ENCODE data around the gene TRIM46. TPM values are rescaled to one million over a fixed set of nuclear protein-coding genes. Genes with fewer than 3 reads are reported as not detected.

Gene TRIM46, protein sequence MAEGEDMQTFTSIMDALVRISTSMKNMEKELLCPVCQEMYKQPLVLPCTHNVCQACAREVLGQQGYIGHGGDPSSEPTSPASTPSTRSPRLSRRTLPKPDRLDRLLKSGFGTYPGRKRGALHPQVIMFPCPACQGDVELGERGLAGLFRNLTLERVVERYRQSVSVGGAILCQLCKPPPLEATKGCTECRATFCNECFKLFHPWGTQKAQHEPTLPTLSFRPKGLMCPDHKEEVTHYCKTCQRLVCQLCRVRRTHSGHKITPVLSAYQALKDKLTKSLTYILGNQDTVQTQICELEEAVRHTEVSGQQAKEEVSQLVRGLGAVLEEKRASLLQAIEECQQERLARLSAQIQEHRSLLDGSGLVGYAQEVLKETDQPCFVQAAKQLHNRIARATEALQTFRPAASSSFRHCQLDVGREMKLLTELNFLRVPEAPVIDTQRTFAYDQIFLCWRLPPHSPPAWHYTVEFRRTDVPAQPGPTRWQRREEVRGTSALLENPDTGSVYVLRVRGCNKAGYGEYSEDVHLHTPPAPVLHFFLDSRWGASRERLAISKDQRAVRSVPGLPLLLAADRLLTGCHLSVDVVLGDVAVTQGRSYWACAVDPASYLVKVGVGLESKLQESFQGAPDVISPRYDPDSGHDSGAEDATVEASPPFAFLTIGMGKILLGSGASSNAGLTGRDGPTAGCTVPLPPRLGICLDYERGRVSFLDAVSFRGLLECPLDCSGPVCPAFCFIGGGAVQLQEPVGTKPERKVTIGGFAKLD
- polyA plus RNA-seq (ENCODE audit: insufficient read length), result 0.46 TPM

DNA sequence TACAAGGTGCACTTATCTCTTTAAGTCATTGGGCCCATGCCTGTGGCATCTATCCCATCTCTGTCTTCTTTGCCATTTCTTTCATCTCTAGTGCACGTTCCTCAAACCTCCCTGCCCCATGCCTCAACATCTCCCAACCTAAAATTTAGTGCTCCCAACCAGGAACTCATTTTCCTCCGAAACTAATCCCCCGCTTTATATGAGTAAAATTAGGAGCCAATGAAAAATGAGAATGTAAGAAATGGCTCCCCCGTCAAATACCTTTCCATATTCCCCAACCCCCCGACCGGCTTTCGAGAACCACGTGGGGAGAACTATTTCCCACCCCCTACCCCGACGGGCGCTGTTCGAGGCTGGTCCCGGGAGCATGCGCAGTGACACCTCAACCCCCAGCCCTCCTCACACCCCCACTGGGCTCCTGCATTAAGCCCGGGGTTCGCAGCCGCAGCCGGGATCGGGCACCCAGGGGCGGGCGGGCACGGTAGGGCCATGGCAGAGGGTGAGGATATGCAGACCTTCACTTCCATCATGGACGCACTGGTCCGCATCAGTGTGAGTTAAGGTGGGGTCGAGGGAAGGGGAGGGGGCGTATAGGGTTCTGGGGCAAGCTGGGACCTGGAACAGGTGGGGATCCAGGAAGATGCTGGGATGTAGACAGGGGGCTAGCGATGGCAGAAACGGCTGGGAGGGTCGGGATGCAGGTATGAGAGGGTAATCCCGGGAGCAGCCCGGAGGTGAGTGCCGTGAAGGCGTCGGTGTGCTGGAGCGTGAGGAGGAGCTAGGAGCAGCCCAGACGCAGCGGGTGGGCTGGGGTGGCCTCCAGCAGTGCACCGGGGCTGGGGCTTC lies at the start of gene TRIM46:
Gene TRIM46, plus strand, starts transcription at position 372 of the 846 bp plus-strand sequence. Its CDS starts 118 bp downstream, at position 490.
- DNase-seq (ENCODE audit: low read depth), result no peak

DNA sequence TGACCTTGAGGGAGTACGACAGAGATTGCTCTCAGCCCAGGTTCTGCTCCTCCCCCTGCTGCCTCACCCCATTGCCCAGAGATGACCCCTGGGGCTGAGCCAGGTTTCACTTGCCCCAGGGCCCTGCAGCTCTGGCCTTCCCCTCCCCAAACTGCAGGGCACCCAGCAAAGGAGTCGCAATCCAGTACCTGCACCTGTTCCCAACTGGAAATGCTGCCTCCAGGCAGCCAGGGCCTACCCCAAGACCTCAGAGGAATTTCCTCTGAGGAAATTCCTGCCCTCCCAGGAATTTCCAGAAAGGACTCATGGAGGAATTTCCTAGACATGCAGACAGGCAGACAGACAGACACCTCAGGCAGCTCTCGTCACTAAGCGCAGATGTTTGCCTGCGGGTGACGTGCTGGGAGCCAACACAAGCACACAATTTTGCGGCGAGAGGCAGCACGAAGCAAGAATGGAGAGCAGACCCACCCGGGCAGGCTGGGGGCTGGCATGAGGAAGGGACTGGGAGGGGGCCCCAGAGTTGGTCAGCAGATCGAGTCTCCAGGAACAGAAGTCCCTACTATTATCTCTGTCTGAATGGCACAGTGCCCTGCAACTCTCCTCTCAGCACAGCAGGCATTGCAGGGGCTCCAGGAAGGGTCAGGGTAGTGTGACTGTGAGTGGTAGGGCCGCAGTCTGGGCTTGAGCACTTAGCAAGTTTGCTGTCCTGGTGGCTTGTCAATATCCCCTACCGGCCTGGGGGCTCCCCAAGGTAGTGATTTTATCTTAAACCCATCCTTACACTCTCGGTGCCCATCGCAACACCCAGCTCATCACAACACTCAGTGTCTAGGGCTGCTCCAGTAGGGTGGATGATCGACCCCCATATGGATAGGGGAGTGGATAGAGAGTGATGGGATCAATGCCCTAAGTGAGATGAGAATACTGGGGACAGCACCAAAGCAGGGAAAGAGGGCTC lies 48.9 kb upstream of the TRIM46 start:
- DNase-seq (ENCODE audit: low read depth), result no peak

DNA sequence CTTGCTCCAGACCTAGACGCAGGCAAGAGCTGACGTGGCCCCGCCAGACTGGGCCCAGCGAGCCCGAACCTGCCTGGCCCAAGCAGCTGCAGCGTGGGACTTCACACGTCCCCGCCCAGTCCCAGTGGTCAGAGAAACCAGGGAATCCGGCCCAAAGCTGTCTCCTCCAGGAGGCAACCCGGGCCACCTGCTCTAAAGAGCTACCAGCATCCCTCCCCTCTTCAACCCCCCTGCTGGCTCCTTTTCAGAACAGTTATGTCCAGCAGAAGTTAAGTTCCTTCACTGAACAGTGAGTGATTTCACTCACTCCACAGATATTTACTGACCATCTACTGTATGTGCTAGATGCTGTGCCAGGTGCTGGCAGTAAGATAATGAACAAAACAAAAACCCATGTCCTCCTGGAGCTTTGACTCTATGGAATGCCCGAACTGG lies 48.1 kb upstream of the TRIM46 start:
- no peak for DNase-seq (ENCODE audit: low read depth)

DNA sequence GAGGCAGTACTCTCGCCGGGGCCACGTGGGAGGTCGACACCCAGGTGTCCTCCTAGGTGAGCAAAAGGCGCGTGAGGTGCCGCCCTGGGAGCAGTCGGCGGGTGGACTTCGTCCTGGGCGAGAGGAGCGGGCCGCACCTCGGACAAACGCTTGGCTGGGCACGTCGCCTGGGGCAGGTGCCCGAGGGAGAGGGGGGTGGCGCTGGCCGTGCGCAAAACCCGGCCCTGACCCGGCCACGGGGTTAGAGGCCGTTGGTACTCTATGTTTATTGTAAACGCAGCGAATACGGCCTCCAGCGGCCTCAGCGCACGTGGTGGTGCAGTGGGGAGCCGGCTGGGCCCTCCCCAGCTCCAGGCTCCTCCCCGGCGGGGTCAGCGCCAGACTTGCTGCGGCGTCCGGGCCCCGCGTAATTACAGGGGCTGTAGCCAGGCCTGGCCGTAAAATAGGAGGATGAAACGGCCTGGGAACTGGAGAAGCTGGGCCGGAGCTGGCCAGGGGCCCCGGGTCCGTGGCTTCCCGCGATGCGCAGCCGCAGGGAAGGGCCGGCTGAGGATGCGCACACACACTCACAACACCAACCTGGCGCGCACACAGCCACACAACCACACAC lies 47.6 kb upstream of the TRIM46 start:
- DNase-seq (ENCODE audit: low read depth), result no peak

DNA sequence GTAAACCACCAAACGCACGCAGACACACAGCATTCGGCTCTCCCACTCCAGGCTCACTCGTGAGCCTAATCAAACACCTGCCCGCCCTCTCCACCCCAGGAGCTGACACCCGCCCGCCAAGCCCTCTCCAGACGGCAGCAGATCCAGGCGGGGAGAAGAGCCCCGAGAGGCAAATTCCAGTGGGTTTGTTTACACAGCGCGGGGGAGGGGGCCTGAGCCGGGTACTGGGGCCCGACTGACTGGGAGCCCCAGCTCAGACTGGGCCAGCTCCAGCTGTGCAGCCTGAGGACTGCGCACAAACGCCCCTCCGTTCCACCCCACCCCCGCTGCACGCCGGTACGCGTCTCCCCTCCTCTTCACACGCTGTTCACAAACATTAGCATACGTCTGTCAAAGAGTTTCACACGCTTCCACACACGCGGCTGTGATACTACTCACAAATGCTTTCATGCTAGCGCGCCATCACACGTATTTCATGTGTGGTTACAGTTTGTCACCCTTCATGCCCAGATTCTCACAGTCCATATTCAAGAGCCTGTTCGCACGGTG lies 47.0 kb upstream of the TRIM46 start:
- DNase-seq (ENCODE audit: low read depth), result no peak

DNA sequence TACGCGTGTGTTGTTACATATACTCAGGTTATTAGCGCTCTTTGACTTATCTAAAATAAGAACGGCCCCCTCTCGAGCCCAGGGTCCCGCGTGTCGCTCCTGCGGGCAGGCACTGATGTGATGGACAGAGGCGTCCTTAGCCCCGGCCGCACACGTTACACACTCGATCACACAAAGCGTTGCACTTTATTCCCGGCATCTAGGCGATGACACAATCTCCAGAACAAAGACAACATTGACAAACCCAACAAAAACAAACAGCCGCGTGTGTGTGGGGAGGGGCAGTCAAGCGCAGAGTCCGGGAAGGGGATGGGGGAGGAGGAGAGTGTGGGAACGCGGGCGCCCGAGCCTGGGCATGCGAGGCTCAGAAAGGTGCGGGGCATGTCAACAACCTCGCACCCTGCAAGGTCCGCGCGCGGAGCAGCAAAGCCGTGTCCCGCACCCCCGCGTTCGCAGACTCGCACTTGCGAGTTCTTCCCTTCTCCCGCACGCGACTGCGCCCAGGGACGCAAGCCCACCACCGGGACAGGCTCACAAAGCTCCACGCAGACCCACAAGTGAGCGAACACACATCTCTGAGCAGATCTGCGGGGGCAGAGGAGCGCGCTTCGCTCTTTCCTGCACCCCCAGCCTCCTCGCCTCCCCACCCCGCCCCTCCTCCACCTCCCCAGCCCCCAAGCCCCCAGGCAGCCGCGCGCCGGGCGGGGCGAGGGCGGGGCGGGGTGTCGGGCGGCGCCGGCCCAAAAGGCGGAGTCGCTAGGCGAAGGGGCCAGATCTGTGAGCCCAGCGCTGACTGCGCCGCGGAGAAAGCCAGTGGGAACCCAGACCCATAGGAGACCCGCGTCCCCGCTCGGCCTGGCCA lies 46.3 kb upstream of the TRIM46 start, which contains the start of gene EFNA1:
Gene EFNA1, plus strand, starts transcription at position 772 of the 862 bp plus-strand sequence. CDS start 102 bp downstream, outside the sequence.
- no peak for DNase-seq (ENCODE audit: low read depth)

DNA sequence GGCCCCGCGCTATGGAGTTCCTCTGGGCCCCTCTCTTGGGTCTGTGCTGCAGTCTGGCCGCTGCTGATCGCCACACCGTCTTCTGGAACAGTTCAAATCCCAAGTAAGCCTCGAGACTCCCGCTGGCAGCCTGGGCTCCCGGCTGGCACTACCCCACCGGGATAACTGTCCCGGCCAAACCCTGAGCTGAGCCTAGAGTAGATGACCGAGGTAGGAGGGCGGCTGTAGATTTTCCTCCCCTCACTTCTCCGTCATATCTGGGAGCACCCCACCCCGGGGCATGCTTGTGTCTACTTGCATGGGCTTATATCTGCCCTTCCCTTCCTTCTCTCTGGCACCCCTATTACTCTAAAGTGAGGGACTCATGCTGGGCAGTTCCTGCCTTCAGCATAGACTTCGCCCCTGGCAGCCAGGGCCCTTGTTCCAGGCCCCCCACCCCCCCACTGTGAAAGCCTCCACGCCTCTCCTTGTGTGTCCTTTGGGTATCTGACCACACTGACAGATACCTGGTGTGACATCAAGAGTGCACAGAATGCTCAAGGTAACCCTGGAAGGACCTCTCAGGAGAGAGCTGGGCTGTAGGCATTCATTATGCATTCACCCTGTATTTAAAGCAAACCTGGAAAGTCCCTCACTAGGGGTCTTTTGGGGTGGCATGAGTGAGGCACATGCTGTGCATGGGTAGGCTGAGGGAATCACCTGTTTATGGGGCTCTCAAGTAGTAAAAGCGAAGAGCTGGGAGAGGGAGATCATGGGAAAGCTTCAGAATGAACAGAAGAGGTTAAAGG lies 45.5 kb upstream of the TRIM46 start:
- no peak for DNase-seq (ENCODE audit: low read depth)

DNA sequence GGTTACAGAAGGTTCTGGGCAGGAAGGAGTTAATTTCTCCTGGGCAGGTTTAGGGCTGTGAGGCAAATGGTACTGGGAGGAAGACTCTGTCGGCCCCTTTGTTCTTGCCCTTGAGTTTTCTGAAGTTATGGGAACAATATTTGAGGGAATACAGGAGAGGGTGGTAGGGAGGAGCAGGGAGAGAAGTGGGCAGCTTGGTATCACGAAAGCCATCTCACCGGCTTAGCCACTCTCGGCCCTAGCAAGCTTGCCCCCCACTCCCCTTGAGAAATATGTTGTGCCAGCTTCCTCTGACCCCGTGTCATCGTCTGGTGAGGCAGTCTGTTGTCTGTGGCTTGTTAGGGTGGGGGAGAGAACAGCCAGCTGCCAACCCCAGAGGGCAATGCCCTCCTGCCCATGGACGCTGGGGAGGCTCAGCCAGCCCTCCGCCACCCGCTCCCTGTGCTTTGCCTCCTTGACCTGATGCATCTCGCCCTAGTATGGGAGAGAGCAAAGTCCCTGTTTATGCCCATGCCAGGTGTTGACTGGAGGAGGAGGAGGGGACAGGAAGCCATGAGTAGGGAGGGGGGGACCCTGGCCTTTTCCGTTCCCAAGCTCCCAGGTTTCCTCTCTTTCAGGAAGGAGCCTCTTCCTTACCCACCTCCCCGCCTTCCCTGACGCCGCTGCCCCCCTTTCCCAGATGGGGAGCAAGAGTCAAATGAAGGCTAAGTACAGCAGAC lies 44.7 kb upstream of the TRIM46 start:
- no peak for DNase-seq (ENCODE audit: low read depth)

DNA sequence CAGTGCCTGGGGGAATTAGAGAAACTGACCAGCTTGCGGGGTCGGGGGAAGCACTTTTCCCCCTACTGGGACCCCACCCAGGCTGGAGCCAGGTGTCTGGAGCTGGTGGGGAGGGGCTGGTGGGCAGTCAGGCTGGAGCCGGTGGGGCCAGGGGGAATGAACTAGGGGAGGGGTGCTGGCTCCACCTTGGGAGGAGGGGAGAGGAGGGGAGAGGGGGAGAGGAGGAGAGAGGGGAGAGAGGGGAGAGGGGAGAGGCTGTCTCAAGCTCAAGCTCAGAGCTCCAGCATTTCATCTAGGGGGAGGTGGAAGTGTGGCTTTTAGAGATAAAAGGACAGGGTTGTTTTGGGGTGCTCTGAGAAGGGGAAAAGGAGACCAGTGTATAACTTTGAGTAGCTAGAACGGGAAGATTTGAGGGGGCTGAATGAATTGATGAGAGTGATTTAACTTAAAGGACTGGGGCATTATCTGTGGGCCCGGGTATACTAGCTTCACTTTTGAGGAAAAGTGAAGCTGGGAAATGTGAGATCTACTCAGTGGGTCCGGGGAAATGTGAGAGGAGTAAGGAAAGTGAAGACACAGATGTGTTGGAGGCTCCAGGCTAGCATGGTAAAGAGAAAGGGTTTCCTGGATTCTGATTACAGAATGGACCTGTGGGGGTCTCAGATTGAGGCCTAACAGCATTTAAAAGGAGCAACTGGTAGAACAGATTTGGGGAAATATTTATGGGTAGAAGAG lies 43.2 kb upstream of the TRIM46 start:
- DNase-seq (ENCODE audit: low read depth), result no peak

DNA sequence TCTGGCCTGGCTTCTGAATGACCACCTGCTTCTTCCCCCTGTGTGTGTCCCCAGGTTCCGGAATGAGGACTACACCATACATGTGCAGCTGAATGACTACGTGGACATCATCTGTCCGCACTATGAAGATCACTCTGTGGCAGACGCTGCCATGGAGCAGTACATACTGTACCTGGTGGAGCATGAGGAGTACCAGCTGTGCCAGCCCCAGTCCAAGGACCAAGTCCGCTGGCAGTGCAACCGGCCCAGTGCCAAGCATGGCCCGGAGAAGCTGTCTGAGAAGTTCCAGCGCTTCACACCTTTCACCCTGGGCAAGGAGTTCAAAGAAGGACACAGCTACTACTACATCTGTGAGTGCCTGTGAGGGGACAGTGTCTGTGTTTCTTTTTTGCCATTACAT lies 42.4 kb upstream of the TRIM46 start:
- no peak for DNase-seq (ENCODE audit: low read depth)

DNA sequence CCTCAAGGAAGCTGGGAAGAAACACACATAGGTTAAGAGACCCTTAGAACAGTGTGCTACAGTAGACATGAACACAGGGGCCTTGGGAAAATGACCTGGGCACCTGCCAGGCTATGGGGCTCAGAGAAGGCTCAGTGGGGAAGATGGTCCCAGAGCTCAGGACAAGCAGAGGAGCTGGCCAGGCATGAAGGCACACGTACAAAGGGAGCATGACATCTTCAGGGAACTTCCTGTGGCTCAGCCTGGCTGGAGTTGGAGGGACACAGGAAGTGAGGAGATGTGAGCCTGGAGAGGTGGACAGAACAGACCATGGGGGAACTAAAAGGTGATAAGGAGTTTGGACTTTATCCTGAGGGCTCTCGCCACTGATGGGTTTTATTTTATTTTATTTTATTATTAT lies 41.8 kb upstream of the TRIM46 start:
- DNase-seq (ENCODE audit: low read depth), result no peak

DNA sequence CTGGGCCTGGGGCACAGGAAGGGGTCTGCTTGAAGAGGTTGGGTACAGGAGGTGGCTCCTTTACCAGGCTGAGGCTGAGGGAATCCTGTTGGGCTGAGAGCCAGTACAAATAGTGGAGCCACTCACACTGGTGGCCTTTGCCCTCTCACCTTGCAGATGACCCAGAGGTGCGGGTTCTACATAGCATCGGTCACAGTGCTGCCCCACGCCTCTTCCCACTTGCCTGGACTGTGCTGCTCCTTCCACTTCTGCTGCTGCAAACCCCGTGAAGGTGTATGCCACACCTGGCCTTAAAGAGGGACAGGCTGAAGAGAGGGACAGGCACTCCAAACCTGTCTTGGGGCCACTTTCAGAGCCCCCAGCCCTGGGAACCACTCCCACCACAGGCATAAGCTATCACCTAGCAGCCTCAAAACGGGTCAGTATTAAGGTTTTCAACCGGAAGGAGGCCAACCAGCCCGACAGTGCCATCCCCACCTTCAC lies 39.8 kb upstream of the TRIM46 start:
- no peak for DNase-seq (ENCODE audit: low read depth)

DNA sequence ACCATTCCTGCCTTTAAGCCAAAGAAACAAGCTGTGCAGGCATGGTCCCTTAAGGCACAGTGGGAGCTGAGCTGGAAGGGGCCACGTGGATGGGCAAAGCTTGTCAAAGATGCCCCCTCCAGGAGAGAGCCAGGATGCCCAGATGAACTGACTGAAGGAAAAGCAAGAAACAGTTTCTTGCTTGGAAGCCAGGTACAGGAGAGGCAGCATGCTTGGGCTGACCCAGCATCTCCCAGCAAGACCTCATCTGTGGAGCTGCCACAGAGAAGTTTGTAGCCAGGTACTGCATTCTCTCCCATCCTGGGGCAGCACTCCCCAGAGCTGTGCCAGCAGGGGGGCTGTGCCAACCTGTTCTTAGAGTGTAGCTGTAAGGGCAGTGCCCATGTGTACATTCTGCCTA lies 39.3 kb upstream of the TRIM46 start:
- DNase-seq (ENCODE audit: low read depth), result no peak

DNA sequence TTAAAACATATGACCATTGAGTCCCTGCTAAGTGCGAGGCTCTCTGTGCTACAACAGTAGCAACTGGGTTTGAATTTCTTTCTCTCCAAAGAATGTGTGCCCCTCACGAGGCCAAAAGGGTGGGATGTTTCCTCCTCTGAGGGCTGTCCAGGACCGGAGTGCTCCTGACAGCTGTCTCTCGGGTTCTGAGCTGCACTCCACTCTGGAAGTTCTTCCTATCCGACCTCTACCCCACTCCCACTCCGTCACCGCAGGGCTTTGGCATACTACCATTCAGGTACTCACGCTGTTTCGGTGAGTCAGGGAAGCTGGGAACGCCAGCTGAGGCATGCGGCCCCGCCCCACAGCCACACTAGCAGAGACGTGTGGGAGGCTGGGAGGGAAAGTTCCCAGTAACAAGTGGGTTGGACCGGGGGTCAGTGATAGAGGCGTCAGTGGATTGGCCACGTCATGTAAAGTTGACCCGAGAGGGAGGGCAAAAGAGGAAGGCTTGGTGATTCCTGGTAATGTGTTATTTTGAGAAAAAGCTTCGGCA lies 38.7 kb upstream of the TRIM46 start:
- peak; percentile 72 for DNase-seq (ENCODE audit: low read depth)

DNA sequence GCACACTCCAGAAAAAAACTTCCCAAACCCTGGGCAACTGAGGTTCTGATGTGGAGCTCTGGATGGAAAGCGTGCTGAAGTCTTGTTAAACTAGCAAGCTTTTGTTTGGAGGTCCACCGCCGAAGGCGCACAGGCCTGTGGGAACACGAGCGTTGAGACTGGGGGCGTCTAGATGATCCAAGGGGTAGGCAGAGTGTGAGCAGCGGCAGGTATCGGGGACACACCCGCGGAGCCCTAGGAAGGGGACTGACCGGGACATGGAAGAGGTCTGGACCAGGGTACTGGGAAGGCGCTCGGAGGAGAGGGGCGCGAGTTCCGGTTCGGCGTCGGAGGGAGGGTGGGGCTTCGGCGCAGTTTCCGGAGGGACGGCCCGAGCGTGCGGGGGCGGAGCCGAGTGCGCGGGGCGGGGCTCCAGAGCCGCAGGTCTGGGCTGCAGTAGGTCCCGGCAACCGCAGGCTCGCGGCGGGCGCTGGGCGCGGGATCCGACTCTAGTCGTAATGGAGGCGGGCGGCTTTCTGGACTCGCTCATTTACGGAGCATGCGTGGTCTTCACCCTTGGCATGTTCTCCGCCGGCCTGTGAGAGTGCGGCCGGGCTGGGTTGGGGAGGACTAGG lies 38.1 kb upstream of the TRIM46 start, which contains the start of gene SLC50A1:
Gene SLC50A1, plus strand, starts transcription at position 438 of the 614 bp plus-strand sequence. Its CDS starts 60 bp downstream, at position 498.
- DNase-seq (ENCODE audit: low read depth), result peak; percentile 78

DNA sequence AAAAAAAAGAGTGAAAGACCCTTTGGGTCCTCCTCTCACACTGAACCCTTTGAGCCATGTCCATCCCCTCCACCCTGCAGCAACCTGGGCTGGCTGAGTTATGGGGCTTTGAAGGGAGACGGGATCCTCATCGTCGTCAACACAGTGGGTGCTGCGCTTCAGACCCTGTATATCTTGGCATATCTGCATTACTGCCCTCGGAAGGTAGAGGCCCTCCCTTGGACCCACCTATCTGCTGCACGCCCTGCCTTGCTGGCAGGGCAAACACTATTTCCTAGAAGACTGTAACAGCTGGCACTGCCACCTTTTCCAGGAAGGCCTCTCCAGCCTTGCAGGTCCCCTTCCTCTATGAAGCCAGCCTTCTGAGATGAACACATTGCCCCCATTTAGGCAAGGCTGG lies 36.9 kb upstream of the TRIM46 start:
- DNase-seq (ENCODE audit: low read depth), result no peak

Measured in forelimb muscle (tissue), 1 donor.